HUES64 (cell line): Measurements from ENCODE around the gene FGF16. TPM values are rescaled to one million over a fixed set of nuclear protein-coding genes. Genes with fewer than 3 reads are reported as not detected.
"Not testable (repeated sequence)": the region's sequence is repeated elsewhere in the genome, so short reads cannot be mapped to it uniquely, and the experiment has no call there.

Source experiments
- H3K27ac ChIP-seq: 2 replicates; pipeline ENCODE4 v1.7.0; 2013; ENCODE audit warnings: low read depth, low read length, inconsistent platforms
- H3K27me3 ChIP-seq: 2 replicates; pipeline ENCODE4 v1.6.1; 2013; ENCODE audit warnings: mild to moderate bottlenecking, low read length; ENCODE audit not compliant: insufficient read depth
- H3K36me3 ChIP-seq: 2 replicates; pipeline ENCODE4 v1.6.1; 2013; ENCODE audit warnings: mild to moderate bottlenecking, low read length; ENCODE audit not compliant: insufficient read depth
- H3K4me1 ChIP-seq: 2 replicates; pipeline ENCODE4 v1.6.1; 2013; ENCODE audit warnings: mild to moderate bottlenecking, low read length, moderate library complexity; ENCODE audit not compliant: insufficient read depth
- H3K4me3 ChIP-seq: 2 replicates; pipeline ENCODE4 v1.5.1; 2013; ENCODE audit warnings: mild to moderate bottlenecking, low read length, moderate library complexity
- H3K9ac ChIP-seq: 2 replicates; pipeline ENCODE4 v1.6.1; 2013; ENCODE audit warnings: mild to moderate bottlenecking, low read depth, low read length
- H3K9me3 ChIP-seq: 2 replicates; pipeline ENCODE4 v1.6.1; 2013; ENCODE audit warnings: low read depth, low read length; ENCODE audit not compliant: insufficient read depth
- WGBS: fragments of 150-250, 120-280 bp; methylation state at CpG from one replicate; pipeline ENCODE4 v1.1.7; 2013; ENCODE audit warnings: missing lambda C conversion rate; 5-methylcytosine and 5-hydroxymethylcytosine counted together
- polyA plus RNA-seq, 2 experiments: library from polyadenylated mRNA; stranded (reverse); fragments of 50-300 nt; gene quantifications; one replicate each; pipeline ENCODE4 v1.2.3, GENCODE V29; 2013

Gene FGF16
- polyA plus RNA-seq (2013, experiment 1 of 2) = 0.40 TPM
- polyA plus RNA-seq (2013, experiment 2 of 2) = 0.44 TPM

DNA sequence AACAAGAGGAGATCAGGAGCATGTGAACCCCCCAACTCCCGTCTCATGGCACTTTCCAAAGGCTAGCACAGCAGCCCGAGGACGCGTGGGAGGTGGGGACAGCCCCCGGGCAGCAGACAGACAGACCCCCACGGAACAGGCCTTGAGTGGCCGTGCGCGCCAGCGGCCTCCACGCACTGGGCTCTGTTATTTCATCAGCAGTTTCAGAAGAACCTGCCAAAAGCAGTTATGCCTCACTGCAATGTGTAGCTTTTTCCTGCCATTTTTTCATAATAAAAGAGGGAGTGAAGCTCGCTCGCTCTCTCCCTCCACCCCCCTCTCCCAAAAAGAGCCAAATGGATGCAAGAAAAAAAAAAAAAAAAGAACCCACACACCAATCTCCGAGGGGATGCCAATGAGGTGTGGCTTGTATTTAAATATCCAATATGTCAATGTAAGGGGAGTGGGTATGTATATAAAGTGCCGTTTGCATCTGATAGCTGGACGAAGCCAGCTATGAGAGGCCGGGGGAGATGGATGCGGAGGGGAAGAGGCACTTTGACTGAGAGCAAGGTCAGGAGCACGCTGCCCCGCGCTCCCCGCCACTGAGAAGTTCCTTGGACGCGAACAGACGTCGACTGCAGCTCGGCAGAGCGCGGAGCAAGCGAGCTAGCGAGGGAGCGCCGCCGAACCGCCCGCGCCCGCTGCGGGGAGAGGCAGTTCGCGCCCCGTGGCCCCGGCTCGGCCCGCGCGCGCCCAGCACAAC, at the start of gene FGF16:
Gene FGF16 (plus strand): TSS at position 482 of the 745 bp plus-strand sequence. CDS start 286 bp downstream, outside the sequence.
- Histone ChIP-seq H3K27ac (no peak within 1 kb of the TSS), H3K4me1 (no peaks in the 10 kb centered on the region), H3K27me3 (peaks cover 32% of the 10 kb centered on the region), H3K36me3 (no peaks in the 10 kb centered on the region), H3K9ac (peak within 1 kb of the TSS; percentile 69), H3K9me3 (no peaks in the 10 kb centered on the region), H3K4me3 (peak within 1 kb of the TSS; percentile 73)
- WGBS = 1% methylated on average over 46 of the region's 48 CpGs

DNA sequence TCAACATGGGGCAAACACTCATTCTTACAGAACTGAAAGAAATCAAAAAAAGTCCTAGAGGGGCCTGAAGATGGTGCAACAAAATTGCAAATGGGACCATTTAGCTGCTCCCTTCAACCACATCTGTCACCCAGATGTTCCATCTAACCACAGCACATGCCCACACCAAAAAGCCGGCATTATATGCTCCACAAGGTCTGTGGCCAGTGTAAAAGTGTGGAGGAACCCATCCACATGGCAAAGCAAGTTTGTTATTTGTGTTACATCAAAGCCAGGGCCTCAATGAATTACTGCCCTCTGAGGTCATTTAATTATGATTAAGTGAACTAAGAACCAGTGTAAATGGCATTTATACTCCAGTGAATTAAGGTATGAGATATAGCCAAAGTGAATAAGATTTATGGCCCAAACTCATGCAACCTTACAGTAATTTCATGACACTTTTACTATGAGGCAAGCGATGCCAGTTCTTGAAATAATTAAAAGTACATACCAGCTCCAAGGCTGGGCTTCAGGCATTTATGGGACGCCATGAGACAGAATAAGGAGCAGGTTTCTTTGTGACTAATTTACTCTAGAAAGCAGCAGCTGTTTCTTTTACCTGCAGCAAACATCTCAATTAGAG, 48.7 kb upstream of the FGF16 start:
- H3K9me3 ChIP-seq = no peaks in the 10 kb centered on the region
- no peak overlapping the region for H3K27ac ChIP-seq
- no peaks in the 10 kb centered on the region for H3K27me3 ChIP-seq
- H3K4me3 ChIP-seq = no peak overlapping the region
- H3K4me1 ChIP-seq = no peaks in the 10 kb centered on the region
- WGBS = 85% methylated on average over 2 of the region's 3 CpGs
- no peaks in the 10 kb centered on the region for H3K36me3 ChIP-seq
- no peak overlapping the region for H3K9ac ChIP-seq

DNA sequence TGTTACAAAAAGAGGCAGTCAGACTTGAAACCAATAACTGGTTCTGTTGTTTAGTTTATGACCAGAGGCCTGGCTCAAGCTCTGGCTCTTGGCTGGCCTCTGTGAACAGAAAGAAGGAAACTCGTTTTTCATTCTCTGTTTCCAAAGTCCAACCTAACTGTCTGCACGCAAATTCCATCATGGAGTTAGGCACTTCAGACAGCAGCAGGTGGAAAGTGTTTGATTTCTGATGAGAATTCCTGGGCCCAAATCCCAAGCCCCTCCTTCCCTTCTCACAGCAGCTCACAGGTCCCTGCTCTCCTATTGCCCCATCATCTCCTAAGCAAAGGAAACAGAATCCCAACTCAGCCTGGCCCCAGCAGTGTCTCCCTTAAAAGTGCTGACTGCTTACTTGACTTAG, 42.8 kb upstream of the FGF16 start:
- Histone ChIP-seq H3K27ac (no peak overlapping the region), H3K9me3 (no peaks in the 10 kb centered on the region), H3K27me3 (no peaks in the 10 kb centered on the region), H3K9ac (no peak overlapping the region), H3K4me1 (no peaks in the 10 kb centered on the region), H3K4me3 (no peak overlapping the region), H3K36me3 (no peaks in the 10 kb centered on the region)
- WGBS = no CpG with 5 or more reads among the region's 2 CpGs

DNA sequence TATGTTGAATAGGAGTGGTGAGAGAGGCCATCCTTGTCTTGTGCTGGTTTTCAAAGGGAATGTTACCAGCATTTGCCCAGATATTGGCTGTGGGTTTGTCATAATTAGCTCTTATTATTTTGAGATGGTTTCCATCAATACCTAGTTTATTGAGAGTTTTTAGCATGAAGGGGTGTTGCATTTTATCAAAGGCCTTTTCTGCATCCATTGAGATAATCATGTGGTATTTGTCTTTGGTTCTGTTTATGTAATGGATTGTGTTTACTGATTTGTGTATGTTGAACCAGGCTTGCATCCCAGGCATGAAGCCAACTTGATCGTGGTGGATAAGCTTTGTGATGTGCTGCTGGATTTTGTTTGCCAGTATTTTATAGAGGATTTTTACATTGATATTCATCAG, 39.4 kb upstream of the FGF16 start:
- WGBS = 92% methylated on average over 1 of the region's 1 CpG
- H3K9me3 ChIP-seq, H3K27me3 ChIP-seq: not testable (repeated sequence)

GRCh38 chrX:77412631-77413030, 34.6 kb upstream of the FGF16 start:
- Histone ChIP-seq H3K9me3 (no peaks in the 10 kb centered on the region), H3K4me3 (no peak overlapping the region), H3K4me1 (no peaks in the 10 kb centered on the region), H3K27ac (no peak overlapping the region), H3K9ac (no peak overlapping the region), H3K27me3 (no peaks in the 10 kb centered on the region), H3K36me3 (no peaks in the 10 kb centered on the region)
- WGBS = 97% methylated on average over 3 of the region's 3 CpGs

More for the DNA sequence above, 39.4 kb upstream of the FGF16 start:
- H3K27ac ChIP-seq, H3K9ac ChIP-seq, H3K4me3 ChIP-seq, H3K4me1 ChIP-seq, H3K36me3 ChIP-seq: not testable (repeated sequence)

- WGBS = 63% methylated on average over 1 of the region's 1 CpG
Observed at GRCh38 chrX:77415161-77415560, 32.0 kb upstream of the FGF16 start.

DNA sequence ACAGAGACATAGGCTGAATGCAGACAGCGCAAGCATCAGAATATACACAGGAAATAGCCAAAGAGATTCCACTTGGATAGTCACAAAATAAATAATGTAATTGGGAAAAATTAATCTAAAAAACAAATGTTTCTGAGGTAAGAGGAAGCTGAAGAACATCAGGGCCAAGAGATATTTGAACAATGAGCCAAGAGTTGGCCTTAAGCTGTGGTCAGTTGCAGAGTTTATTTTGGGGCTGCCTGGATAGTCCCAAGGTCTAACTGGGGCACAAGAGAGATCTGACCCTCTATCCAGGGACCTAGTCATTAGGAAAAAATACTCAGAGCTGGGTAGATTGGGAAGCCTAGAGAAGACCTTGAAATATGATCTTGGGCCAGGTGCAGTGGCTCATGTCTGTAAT, 31.3 kb upstream of the FGF16 start:
- no peaks in the 10 kb centered on the region for H3K4me1 ChIP-seq
- no CpG with 5 or more reads among the region's 1 CpG for WGBS
- no peaks in the 10 kb centered on the region for H3K27me3 ChIP-seq
- no peak overlapping the region for H3K9ac ChIP-seq
- no peak overlapping the region for H3K4me3 ChIP-seq
- H3K36me3 ChIP-seq = no peaks in the 10 kb centered on the region
- no peak overlapping the region for H3K27ac ChIP-seq
- H3K9me3 ChIP-seq = no peaks in the 10 kb centered on the region

More at GRCh38 chrX:77415161-77415560, 32.0 kb upstream of the FGF16 start:
- Histone ChIP-seq H3K9me3 (no peaks in the 10 kb centered on the region), H3K4me1 (no peaks in the 10 kb centered on the region), H3K27me3 (no peaks in the 10 kb centered on the region), H3K27ac (no peak overlapping the region), H3K36me3 (no peaks in the 10 kb centered on the region), H3K4me3 (no peak overlapping the region), H3K9ac (no peak overlapping the region)

DNA sequence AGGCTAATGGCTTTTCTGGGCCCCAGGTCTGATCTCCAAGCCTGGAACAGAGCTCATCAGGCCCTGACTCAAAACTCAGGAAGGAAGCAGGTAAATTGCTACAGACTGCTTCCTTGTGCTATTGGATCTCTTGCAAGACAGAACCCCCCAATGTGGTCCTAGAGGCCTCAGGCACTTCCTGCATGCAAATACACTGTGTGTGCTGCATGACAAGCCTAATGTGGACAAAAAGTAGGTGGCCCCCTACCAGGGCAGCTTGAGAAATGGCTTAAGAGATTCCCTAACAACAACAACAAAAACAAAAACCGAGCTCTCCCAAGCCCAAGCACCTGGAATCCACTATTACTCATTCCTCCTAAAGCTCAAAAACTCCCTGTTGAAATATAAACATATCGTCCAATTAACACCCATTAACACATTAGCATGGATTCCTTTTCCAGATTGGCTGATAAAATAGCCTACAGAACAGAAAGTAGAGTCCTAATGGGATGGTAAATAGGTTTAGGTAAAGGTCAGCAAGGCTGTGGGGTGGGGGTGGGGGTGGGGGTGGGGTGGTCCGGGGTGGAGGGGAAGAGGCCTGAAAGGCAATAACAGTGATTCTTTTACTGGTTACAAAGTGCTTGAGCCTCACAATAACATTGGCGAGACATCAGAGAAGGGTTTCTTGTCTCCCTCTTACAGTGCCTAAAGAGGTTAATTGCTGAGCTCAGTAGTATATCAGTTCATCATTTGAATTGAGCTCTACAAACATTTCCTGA, 24.1 kb upstream of the FGF16 start:
- Histone ChIP-seq H3K36me3 (no peaks in the 10 kb centered on the region), H3K4me1 (peaks cover 22% of the 10 kb centered on the region), H3K9ac (peak overlapping the region; percentile 61; the same call in 1 of the 2 replicates), H3K27me3 (no peaks in the 10 kb centered on the region), H3K27ac (peak overlapping the region; percentile 97), H3K4me3 (no peak overlapping the region), H3K9me3 (no peaks in the 10 kb centered on the region)
- WGBS = 17% methylated on average over 3 of the region's 4 CpGs

- Histone ChIP-seq H3K4me3 (no peak overlapping the region), H3K27ac (no peak overlapping the region), H3K27me3 (no peaks in the 10 kb centered on the region), H3K9me3 (no peaks in the 10 kb centered on the region), H3K36me3 (no peaks in the 10 kb centered on the region), H3K4me1 (peaks cover 30% of the 10 kb centered on the region), H3K9ac (no peak overlapping the region)
- 94% methylated on average over 2 of the region's 2 CpGs for whole genome bisulfite sequencing
Observed at GRCh38 chrX:77426811-77427210, 20.4 kb upstream of the FGF16 start.

DNA sequence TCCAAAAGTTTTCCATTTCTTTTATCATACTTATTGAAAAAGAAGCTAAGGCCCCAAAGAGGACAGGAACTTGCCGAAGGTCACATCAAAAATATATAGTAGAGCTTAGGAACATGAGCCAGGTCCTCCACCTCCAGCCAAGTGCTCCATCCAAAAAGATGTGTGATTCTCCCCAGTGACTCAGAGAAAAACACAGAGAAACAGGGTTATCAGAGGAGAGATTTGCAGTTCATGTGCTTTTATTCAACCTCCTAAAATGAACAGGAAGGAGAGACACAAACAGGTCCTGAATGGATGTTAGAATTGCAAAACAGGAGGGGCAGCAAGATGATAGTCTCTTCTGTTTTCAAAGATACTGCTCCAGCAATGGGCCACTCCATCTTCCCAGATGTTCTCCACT, 19.6 kb upstream of the FGF16 start:
- no peak overlapping the region for H3K9ac ChIP-seq
- H3K27me3 ChIP-seq = no peaks in the 10 kb centered on the region
- no peak overlapping the region for H3K27ac ChIP-seq
- H3K4me3 ChIP-seq = no peak overlapping the region
- H3K9me3 ChIP-seq = no peaks in the 10 kb centered on the region
- H3K4me1 ChIP-seq = peaks cover 24% of the 10 kb centered on the region
- no peaks in the 10 kb centered on the region for H3K36me3 ChIP-seq
- WGBS = 100% methylated on average over 1 of the region's 1 CpG

- Histone ChIP-seq H3K27ac (no peak overlapping the region), H3K9ac (no peak overlapping the region), H3K9me3 (no peaks in the 10 kb centered on the region), H3K27me3 (no peaks in the 10 kb centered on the region), H3K4me3 (no peak overlapping the region), H3K36me3 (no peaks in the 10 kb centered on the region), H3K4me1 (peaks cover 21% of the 10 kb centered on the region)
- 100% methylated on average over 1 of the region's 1 CpG for WGBS
Observed at GRCh38 chrX:77428551-77428950, 18.6 kb upstream of the FGF16 start.
